Activated naive CD4-positive, alpha-beta T cell (primary cell): ENCODE data around the gene ABCC4.
"Not testable (repeated sequence)": the region's sequence is repeated elsewhere in the genome, so short reads cannot be mapped to it uniquely, and the experiment has no call there.

ENCODE experiments used
- DNase-seq, 4 experiments: peaks; one replicate each; lab custom pipeline; 2025; lab: John Stamatoyannopoulos, UW

Gene ABCC4

GRCh38 chr13:95226932-95227695 lies 74.1 kb downstream of the ABCC4 start:
- no peak for DNase-seq

GRCh38 chr13:95226476-95226875 lies 74.8 kb downstream of the ABCC4 start:
- no peak for DNase-seq

- DNase-seq, result no peak
These were observed 75.2 kb downstream of the ABCC4 start for GRCh38 chr13:95226050-95226449.

- no peak for DNase-seq
These were observed 77.2 kb downstream of the ABCC4 start for GRCh38 chr13:95224064-95224463.

GRCh38 chr13:95222733-95223018 lies 78.6 kb downstream of the ABCC4 start:
- no peak for DNase-seq

GRCh38 chr13:95221971-95222732 lies 79.1 kb downstream of the ABCC4 start:
- no peak for DNase-seq

- no peak for DNase-seq
These were observed 80.6 kb downstream of the ABCC4 start for GRCh38 chr13:95220611-95221010.

GRCh38 chr13:95217920-95218830 lies 83.1 kb downstream of the ABCC4 start:
- no peak for DNase-seq

GRCh38 chr13:95216182-95216581 lies 85.1 kb downstream of the ABCC4 start:
- DNase-seq, result no peak

- DNase-seq, result no peak
These were observed 88.0 kb downstream of the ABCC4 start for GRCh38 chr13:95212983-95213850.

GRCh38 chr13:95209109-95209508 lies 92.1 kb downstream of the ABCC4 start:
- DNase-seq, result no peak

GRCh38 chr13:95207769-95208366 lies 93.4 kb downstream of the ABCC4 start:
- no peak for DNase-seq

- no peak for DNase-seq
These were observed 95.1 kb downstream of the ABCC4 start for GRCh38 chr13:95206116-95206515.

GRCh38 chr13:95204231-95204765 lies 97.0 kb downstream of the ABCC4 start:
- DNase-seq, result no peak

GRCh38 chr13:95201814-95202651 lies 99.2 kb downstream of the ABCC4 start:
- no peak for DNase-seq

GRCh38 chr13:95200386-95200957 lies 100.8 kb downstream of the ABCC4 start:
- not testable (repeated sequence) for DNase-seq

- DNase-seq, result no peak
These were observed 101.4 kb downstream of the ABCC4 start for GRCh38 chr13:95199896-95200295.

GRCh38 chr13:95198606-95199005 lies 102.6 kb downstream of the ABCC4 start:
- DNase-seq, result not testable (repeated sequence)

- DNase-seq, result no peak
These were observed 103.7 kb downstream of the ABCC4 start for GRCh38 chr13:95197548-95197947.

- no peak for DNase-seq
These were observed 106.1 kb downstream of the ABCC4 start for GRCh38 chr13:95195146-95195545.
